ENCODE results near the gene CDC20. TPM values are rescaled to one million over a fixed set of nuclear protein-coding genes. Genes with fewer than 3 reads are reported as not detected.

CDC20 gene
- total and polyA plus RNA-seq, 2 of the 8 experiments (the other 6 are each of a cell fraction or from before 2014, with no cell fraction given) = 214 to 221 TPM

DNA sequence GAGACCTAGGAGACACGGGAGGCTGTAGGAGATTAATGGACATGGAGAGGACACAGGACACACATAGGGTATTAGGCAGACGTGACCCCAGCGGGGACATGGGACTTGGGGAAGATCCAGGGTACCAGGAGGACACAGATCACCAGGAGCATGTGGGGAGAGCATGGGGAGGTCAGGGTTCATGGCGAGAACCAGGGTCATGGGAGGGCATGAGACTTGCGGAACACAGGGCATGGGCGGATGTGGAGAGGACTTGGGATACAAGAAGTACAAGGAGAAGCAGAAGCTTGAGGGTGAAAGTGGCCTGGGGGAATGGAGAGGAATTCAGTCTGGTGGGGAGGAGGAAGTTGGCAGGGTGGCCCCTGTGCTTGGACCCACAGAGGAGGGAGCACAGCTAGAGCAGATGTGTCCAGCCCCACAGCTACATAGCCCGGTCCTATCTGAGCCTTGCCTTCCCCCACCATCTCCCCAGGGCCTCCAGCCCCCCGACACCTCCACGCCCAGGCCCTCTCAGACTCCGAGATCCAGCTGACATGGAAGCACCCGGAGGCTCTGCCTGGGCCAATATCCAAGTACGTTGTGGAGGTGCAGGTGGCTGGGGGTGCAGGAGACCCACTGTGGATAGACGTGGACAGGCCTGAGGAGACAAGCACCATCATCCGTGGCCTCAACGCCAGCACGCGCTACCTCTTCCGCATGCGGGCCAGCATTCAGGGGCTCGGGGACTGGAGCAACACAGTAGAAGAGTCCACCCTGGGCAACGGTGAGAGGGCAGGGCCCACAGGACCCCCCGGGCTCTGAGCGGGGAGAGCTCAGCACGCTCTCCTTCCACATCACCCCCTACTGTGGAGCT is 45.9 kb upstream of the CDC20 start:
- no peaks in the 10 kb centered on the region for H3K36me3 ChIP-seq (ENCODE audit: control insufficient read depth in 2 of 4, insufficient read depth in 4 of 4, low read length in 3 of 4)
- no peak overlapping the region for H2BK5ac ChIP-seq (ENCODE audit: low read depth, low read length)
- H2BK15ac ChIP-seq (ENCODE audit: low read length) = no peak overlapping the region
- POLR2A ChIA-PET (ENCODE audit: partially characterized antibody) = interaction anchor here (1.1 kb wide), 1 partner anchor 46 kb away, joined by 4 read pairs; the partner anchor contains the start of gene CDC20
- TF ChIP-seq SRF (IDR thresholded peaks at IDR 0.05; ENCODE audit: low read depth, low read length) (no peak), HDAC2 (IDR thresholded peaks at IDR 0.05; ENCODE audit: borderline replicate concordance in 1 of 2, low read depth in 2 of 2, low read length in 2 of 2) (no peak), EZH2 (IDR thresholded peaks at IDR 0.05; ENCODE audit: low read depth, low read length, severe bottlenecking) (no peak), SP1 (IDR thresholded peaks at IDR 0.05; ENCODE audit: low read depth, low read length) (no peak), GTF2F1 (IDR thresholded peaks at IDR 0.05; ENCODE audit: borderline replicate concordance, low read depth, low read length) (no peak), POU5F1 (IDR thresholded peaks at IDR 0.05; ENCODE audit: low read depth, low read length) (no peak), SP4 (IDR thresholded peaks at IDR 0.05; ENCODE audit: low read length) (no peak)
- TF ChIP-seq, protein P1, sequence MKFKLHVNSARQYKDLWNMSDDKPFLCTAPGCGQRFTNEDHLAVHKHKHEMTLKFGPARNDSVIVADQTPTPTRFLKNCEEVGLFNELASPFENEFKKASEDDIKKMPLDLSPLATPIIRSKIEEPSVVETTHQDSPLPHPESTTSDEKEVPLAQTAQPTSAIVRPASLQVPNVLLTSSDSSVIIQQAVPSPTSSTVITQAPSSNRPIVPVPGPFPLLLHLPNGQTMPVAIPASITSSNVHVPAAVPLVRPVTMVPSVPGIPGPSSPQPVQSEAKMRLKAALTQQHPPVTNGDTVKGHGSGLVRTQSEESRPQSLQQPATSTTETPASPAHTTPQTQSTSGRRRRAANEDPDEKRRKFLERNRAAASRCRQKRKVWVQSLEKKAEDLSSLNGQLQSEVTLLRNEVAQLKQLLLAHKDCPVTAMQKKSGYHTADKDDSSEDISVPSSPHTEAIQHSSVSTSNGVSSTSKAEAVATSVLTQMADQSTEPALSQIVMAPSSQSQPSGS (IDR thresholded peaks at IDR 0.05; ENCODE audit: low read length) = no peak
- H3K27ac ChIP-seq (ENCODE audit: low read depth, low read length) = no peak overlapping the region; the same call in 1 of the 2 replicates
- CTCF ChIA-PET (ENCODE audit: partially characterized antibody) = interaction anchor here (0.7 to 1.5 kb wide), 5 partner anchors 10 to 39 kb away, joined by 3 read pairs; no protein-coding TSS in a partner anchor
- no peak overlapping the region for H3K4ac ChIP-seq (replicated peaks; ENCODE audit: insufficient read length, low read depth, low read length)
- H4K20me1 ChIP-seq (replicated peaks in 1 of 2; ENCODE audit: control insufficient read depth in 1 of 2, insufficient read depth in 2 of 2, low read length in 2 of 2) = no peaks in the 10 kb centered on the region
- no peaks in the 10 kb centered on the region for H3K79me2 ChIP-seq (ENCODE audit: control insufficient read depth in 1 of 2, insufficient read depth in 2 of 2, low read length in 2 of 2)
- H2BK20ac ChIP-seq (ENCODE audit: low read length) = no peak overlapping the region
- no peak overlapping the region for H2AFZ ChIP-seq (ENCODE audit: low read length)
- no peaks in the 10 kb centered on the region; a peak in 1 of 7 replicates for H3K27me3 ChIP-seq (replicated peaks in 1 of 4; ENCODE audit: control insufficient read depth in 3 of 4, extremely low read depth in 1 of 4, insufficient read depth in 3 of 4, low read length in 3 of 4)
- peaks cover 0 to 1% (median 0%) of the 10 kb centered on the region in 4 experiments; a peak in 1 of 7 replicates for H3K4me1 ChIP-seq (replicated peaks in 1 of 4; ENCODE audit: control insufficient read depth in 3 of 4, insufficient read depth in 4 of 4, low read length in 3 of 4)
- no peaks in the 10 kb centered on the region for H3K9me3 ChIP-seq (ENCODE audit: insufficient read depth in 2 of 2, low read depth in 1 of 2, low read length in 1 of 2)
- no peak overlapping the region for H3K23ac ChIP-seq (ENCODE audit: insufficient read length)
- no peak overlapping the region for H2AK5ac ChIP-seq (ENCODE audit: low read depth, low read length)
- no peaks in the 10 kb centered on the region for H3K79me1 ChIP-seq (ENCODE audit: low read depth, low read length)
- no peak overlapping the region for H4K91ac ChIP-seq (replicated peaks; ENCODE audit: insufficient read length, low read length)
- no peak for DNase-seq (ENCODE audit: low read depth in 1 of 2, low spot score in 2 of 2)
- no peak overlapping the region for H4K5ac ChIP-seq (ENCODE audit: insufficient read length, low read depth, low read length)
- 92% methylated on average over 24 of the region's 24 CpGs; no CpG with 5 or more reads in 1 of the 2 experiments for WGBS, 2 experiments (ENCODE audit: extremely low coverage in 1 of 2, insufficient coverage in 1 of 2, insufficient read length in 1 of 2, insufficient replicate concordance in 2 of 2, low coverage in 1 of 2, low lambda C conversion rate in 2 of 2, missing lambda C conversion rate in 1 of 2)
- no peak for FAIRE-seq
- H3K14ac ChIP-seq (ENCODE audit: insufficient read length) = no peak overlapping the region
- H3K23me2 ChIP-seq (ENCODE audit: low read depth, low read length) = no peaks in the 10 kb centered on the region
- no peak overlapping the region for H3K56ac ChIP-seq (replicated peaks; ENCODE audit: insufficient read length, low read depth, low read length)
- no peak overlapping the region for H3K4me2 ChIP-seq (ENCODE audit: insufficient read depth in 1 of 2, low read depth in 2 of 2, low read length in 2 of 2)
- H2BK120ac ChIP-seq (replicated peaks; ENCODE audit: low read depth, low read length) = no peak overlapping the region
- peak overlapping the region; percentile 43 for H4K8ac ChIP-seq (ENCODE audit: extremely low read depth, insufficient read depth, low read length)
- no peak overlapping the region for H3K9ac ChIP-seq (replicated peaks in 1 of 4; ENCODE audit: extremely low read depth in 1 of 4, low read depth in 3 of 4, low read length in 3 of 4)
- H3K4me3 ChIP-seq (ENCODE audit: extremely low read depth in 1 of 4, insufficient read depth in 2 of 4, low read depth in 3 of 4, low read length in 4 of 4) = no peak overlapping the region
- H2BK12ac ChIP-seq (ENCODE audit: low read depth, low read length) = no peak overlapping the region
- no peak overlapping the region for H3K18ac ChIP-seq (ENCODE audit: extremely low read depth, low read length)

Measured in H1 (cell line).